CD4-positive, CD25-positive, alpha-beta regulatory T cell (primary cell): ENCODE measurements around the gene ARPC3. TPM values are rescaled to one million over a fixed set of nuclear protein-coding genes. Genes with fewer than 3 reads are reported as not detected.
A peak's percentile ranks its signal among the peaks of the same experiment; 100 is the strongest.
"Not testable (repeated sequence)": the region's sequence is repeated elsewhere in the genome, so short reads cannot be mapped to it uniquely, and the experiment has no call there.

Experiments used
- ATAC-seq, 2 donors: fragments of 150-1000 bp; cut with Tn5 transposase; one replicate each; pipeline ENCODE4 v1.10.0; 2021; ENCODE audit warnings: low read depth in 2 of 2, moderate number of reproducible peaks in 2 of 2, moderate library complexity in 1 of 2
- DNase-seq, 3 donors: peaks; one replicate each; pipeline versions ENCODE4 v3.0.0 to v3.0.0-alpha.2; 2012 to 2022; ENCODE audit warnings: mixed read lengths in 1 of 3
- H3K27ac ChIP-seq: one replicate; pipeline ENCODE4 v1.7.0; 2013; ENCODE audit warnings: mild to moderate bottlenecking, low read length; ENCODE audit not compliant: insufficient read depth, poor library complexity, severe bottlenecking
- H3K27me3 ChIP-seq: one replicate; pipeline ENCODE4 v1.7.0; 2013; ENCODE audit warnings: low read length; ENCODE audit not compliant: control insufficient read depth, insufficient read depth
- H3K36me3 ChIP-seq: one replicate; pipeline ENCODE4 v1.7.0; 2013; ENCODE audit warnings: mild to moderate bottlenecking, low read length, moderate library complexity; ENCODE audit not compliant: control insufficient read depth, insufficient read depth
- H3K4me1 ChIP-seq: 2 replicates; pipeline ENCODE4 v1.7.0; 2013; ENCODE audit warnings: mild to moderate bottlenecking, low read length; ENCODE audit not compliant: insufficient read depth, control insufficient read depth, poor library complexity, severe bottlenecking
- H3K4me3 ChIP-seq: one replicate; pipeline ENCODE4 v1.7.0; 2013; ENCODE audit warnings: low read depth, mild to moderate bottlenecking, low read length, moderate library complexity
- H3K9me3 ChIP-seq, 2 experiments: 1 replicate in 1 of 2; 2 replicates in 1 of 2; pipeline ENCODE4 v1.7.0; 2013; ENCODE audit warnings: low read length in 2 of 2, mild to moderate bottlenecking in 1 of 2, moderate library complexity in 1 of 2; ENCODE audit not compliant: control insufficient read depth in 2 of 2
- H3K27ac Mint-ChIP-seq, 3 donors: one replicate each; pipeline ENCODE4 v1.8.0; 2020 to 2022; ENCODE audit warnings: mild to moderate bottlenecking in 3 of 3, mixed read lengths in 3 of 3, moderate library complexity in 2 of 3
- H3K27me3 Mint-ChIP-seq: one replicate; pipeline ENCODE4 v1.8.0; 2022; ENCODE audit warnings: mild to moderate bottlenecking, mixed read lengths
- H3K36me3 Mint-ChIP-seq: one replicate; pipeline ENCODE4 v1.8.0; 2020; ENCODE audit warnings: mixed read lengths
- H3K4me1 Mint-ChIP-seq, 4 donors: one replicate each; pipeline ENCODE4 v1.8.0; 2020 to 2022; ENCODE audit warnings: mixed read lengths in 4 of 4, mild to moderate bottlenecking in 1 of 4
- H3K4me3 Mint-ChIP-seq, 4 donors: one replicate each; pipeline ENCODE4 v1.8.0; 2020 to 2022; ENCODE audit warnings: mild to moderate bottlenecking in 4 of 4, mixed read lengths in 4 of 4, moderate library complexity in 3 of 4
- H3K9me3 Mint-ChIP-seq, 7 donors: one replicate each; pipeline ENCODE4 v1.8.0; 2020 to 2022; ENCODE audit warnings: mixed read lengths in 7 of 7, mild to moderate bottlenecking in 3 of 7, moderate library complexity in 2 of 7
- polyA plus RNA-seq, 4 donors: library from polyadenylated mRNA; unstranded; fragments of 300-500 nt; fragmentation: Illumina TruSeq; gene quantifications; one replicate each; pipeline ENCODE4 v1.2.3, GENCODE V29; 2021
- total RNA-seq: library from RNA; stranded (reverse); gene quantifications from one replicate; pipeline ENCODE4 v1.2.3, GENCODE V29; 2022

Gene ARPC3
- total and polyA plus RNA-seq, 5 donors from 2014 or later, result 249 to 975 (median 768) TPM

GRCh38 chr12:110431957-110432587 lies 18.1 kb downstream of the ARPC3 start:
- H3K36me3 Mint-ChIP-seq, result peaks cover 15% of the 10 kb centered on the region
- peak overlapping the region in 1 of 4 donors; percentile 87 for H3K4me3 Mint-ChIP-seq
- peaks cover 0 to 7% (median 3%) of the 10 kb centered on the region in 4 donors for H3K4me1 Mint-ChIP-seq
- peaks cover 4% of the 10 kb centered on the region for H3K27me3 Mint-ChIP-seq
- peaks cover 15% of the 10 kb centered on the region for H3K36me3 ChIP-seq
- peaks cover 3% of the 10 kb centered on the region for H3K4me1 ChIP-seq
- H3K27me3 ChIP-seq, result no peaks in the 10 kb centered on the region
- no peaks in the 10 kb centered on the region for H3K9me3 ChIP-seq
- H3K4me3 ChIP-seq, result no peak overlapping the region
- DNase-seq (no peak), ATAC-seq (no peak)
- H3K27ac Mint-ChIP-seq, result peak overlapping the region in 1 of 3 donors; percentile 99
- H3K9me3 Mint-ChIP-seq, result no peaks in the 10 kb centered on the region
- peak overlapping the region; percentile 57 for H3K27ac ChIP-seq

DNA sequence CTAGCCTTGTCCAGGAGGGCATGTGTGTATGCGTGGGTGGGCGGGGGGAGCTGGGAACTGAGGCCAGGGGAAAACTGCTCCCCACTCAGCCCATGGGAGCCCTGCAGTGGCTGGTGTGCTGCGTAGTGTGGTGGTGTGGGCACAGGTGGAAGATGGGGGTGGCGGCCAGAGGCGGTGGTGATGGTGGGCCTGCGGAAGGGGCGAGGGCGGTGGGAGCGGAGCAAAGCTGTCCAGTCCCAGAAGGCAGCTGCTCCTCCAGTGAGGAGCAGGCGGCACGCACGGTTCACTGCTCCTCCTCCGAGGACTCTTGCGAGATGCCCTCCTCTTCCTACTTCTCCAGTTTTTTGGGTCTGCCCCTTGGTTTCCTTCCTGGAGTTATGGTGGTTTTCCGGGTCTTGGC lies 20.5 kb downstream of the ARPC3 start:
- H3K27ac Mint-ChIP-seq, result not testable (repeated sequence)

GRCh38 chr12:110426406-110426805 lies 23.7 kb downstream of the ARPC3 start:
- Histone ChIP-seq H3K9me3 (no peaks in the 10 kb centered on the region), H3K4me1 (peaks cover 3% of the 10 kb centered on the region), H3K27ac (no peak overlapping the region), H3K36me3 (no peaks in the 10 kb centered on the region), H3K4me3 (no peak overlapping the region), H3K27me3 (no peaks in the 10 kb centered on the region)
- ATAC-seq (no peak), DNase-seq (no peak)
- H3K9me3 Mint-ChIP-seq, result no peaks in the 10 kb centered on the region
- no peaks in the 10 kb centered on the region for H3K36me3 Mint-ChIP-seq
- H3K27me3 Mint-ChIP-seq, result peaks cover 24% of the 10 kb centered on the region
- H3K4me1 Mint-ChIP-seq, result peaks cover 0 to 4% (median 2%) of the 10 kb centered on the region in 4 donors
- H3K4me3 Mint-ChIP-seq, result no peak overlapping the region
- H3K27ac Mint-ChIP-seq, result no peak overlapping the region

More for the DNA sequence above, 20.5 kb downstream of the ARPC3 start:
- not testable (repeated sequence) for ATAC-seq, H3K4me3 Mint-ChIP-seq, H3K9me3 ChIP-seq, H3K36me3 ChIP-seq, DNase-seq, H3K4me1 ChIP-seq, H3K4me3 ChIP-seq, H3K4me1 Mint-ChIP-seq, H3K27me3 ChIP-seq, H3K36me3 Mint-ChIP-seq, H3K27ac ChIP-seq, H3K9me3 Mint-ChIP-seq
- H3K27me3 Mint-ChIP-seq, result peaks cover 11% of the 10 kb centered on the region

DNA sequence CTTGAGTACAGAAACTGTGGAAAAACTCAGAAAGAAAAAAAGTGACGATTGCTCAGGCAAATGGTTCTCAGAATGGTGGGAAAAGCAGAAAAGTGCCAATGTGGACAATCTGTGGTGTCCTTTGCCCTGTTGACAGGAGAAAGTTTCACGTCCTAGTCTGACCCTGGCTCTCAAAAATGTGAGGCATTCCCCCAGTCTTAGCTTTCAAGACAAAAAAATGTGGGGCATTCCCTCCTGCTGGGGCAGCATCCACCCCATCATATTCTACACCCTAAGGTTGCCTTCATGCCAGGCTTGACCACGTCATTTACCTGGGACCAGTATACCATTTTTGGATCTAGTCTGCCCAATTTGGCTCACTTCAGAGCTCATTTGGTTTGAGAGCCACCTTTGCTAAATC lies 25.9 kb downstream of the ARPC3 start:
- Mint-ChIP-seq H3K36me3 (no peaks in the 10 kb centered on the region), H3K9me3 (no peaks in the 10 kb centered on the region), H3K4me1 (no peaks in the 10 kb centered on the region), H3K27ac (no peak overlapping the region), H3K4me3 (no peak overlapping the region), H3K27me3 (peaks cover 31% of the 10 kb centered on the region)
- Histone ChIP-seq H3K27me3 (no peaks in the 10 kb centered on the region), H3K36me3 (no peaks in the 10 kb centered on the region), H3K4me3 (no peak overlapping the region), H3K4me1 (no peaks in the 10 kb centered on the region), H3K9me3 (no peaks in the 10 kb centered on the region), H3K27ac (no peak overlapping the region)
- ATAC-seq, result no peak
- no peak for DNase-seq

DNA sequence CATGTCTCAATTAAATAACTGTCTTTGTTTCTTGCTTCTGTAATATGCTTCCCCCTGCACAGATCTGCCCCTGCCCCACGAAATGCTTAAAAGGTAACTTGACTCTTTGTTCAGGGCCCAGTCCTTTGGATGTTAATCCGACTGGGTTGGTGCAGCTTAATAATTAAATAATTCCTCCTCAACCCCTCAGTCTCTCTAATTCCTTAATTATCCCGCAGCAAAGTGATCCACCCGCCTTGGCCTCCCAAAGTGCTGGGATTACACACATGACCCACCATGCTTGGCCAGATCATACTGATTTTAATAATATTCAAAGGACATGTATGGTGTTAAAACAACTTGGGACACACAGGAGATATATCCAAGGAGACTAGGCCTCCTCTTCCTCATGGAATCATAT lies 28.4 kb downstream of the ARPC3 start:
- no peaks in the 10 kb centered on the region for H3K9me3 Mint-ChIP-seq
- H3K4me3 Mint-ChIP-seq, result no peak overlapping the region
- no peak overlapping the region for H3K27ac Mint-ChIP-seq

DNA sequence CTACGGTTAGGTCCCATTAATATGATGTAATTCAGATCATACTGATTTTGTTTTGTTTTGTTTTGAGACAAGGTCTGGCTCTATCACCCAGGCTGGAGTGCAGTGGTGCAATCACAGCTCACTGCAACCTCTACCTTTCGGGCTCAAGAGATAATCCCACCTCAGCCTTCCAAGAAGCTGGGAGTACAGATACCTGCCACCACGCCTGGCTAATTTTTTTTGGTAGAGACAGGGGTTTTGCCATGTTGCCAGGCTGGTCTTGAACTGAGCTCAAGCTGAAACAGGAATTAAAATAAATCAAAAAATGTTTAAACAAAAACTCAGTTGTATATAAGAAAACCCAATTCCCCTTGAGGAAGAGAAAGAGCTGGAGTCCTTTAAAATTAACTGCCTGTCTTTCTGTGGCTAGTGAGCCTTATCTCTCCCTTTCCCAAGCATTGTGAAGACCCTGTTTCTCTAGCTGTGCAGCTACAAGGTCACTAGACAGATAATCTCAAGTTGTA lies 28.9 kb downstream of the ARPC3 start:
- Histone ChIP-seq H3K27me3 (no peaks in the 10 kb centered on the region), H3K4me3 (no peak overlapping the region), H3K9me3 (no peaks in the 10 kb centered on the region), H3K4me1 (no peaks in the 10 kb centered on the region), H3K36me3 (no peaks in the 10 kb centered on the region), H3K27ac (no peak overlapping the region)
- H3K36me3 Mint-ChIP-seq, result no peaks in the 10 kb centered on the region
- H3K9me3 Mint-ChIP-seq, result no peaks in the 10 kb centered on the region
- H3K27ac Mint-ChIP-seq, result no peak overlapping the region
- ATAC-seq (no peak), DNase-seq (no peak)
- no peaks in the 10 kb centered on the region for H3K4me1 Mint-ChIP-seq
- peaks cover 33% of the 10 kb centered on the region for H3K27me3 Mint-ChIP-seq
- H3K4me3 Mint-ChIP-seq, result no peak overlapping the region

More for the DNA sequence above, 28.4 kb downstream of the ARPC3 start:
- H3K4me3 ChIP-seq, result no peak overlapping the region
- no peaks in the 10 kb centered on the region for H3K9me3 ChIP-seq
- no peaks in the 10 kb centered on the region for H3K27me3 ChIP-seq
- Mint-ChIP-seq H3K27me3 (peaks cover 35% of the 10 kb centered on the region), H3K4me1 (no peaks in the 10 kb centered on the region), H3K36me3 (no peaks in the 10 kb centered on the region)
- DNase-seq (no peak), ATAC-seq (no peak)
- H3K4me1 ChIP-seq, result no peaks in the 10 kb centered on the region
- H3K27ac ChIP-seq, result no peak overlapping the region
- no peaks in the 10 kb centered on the region for H3K36me3 ChIP-seq

- not testable (repeated sequence) for H3K4me1 Mint-ChIP-seq, H3K27ac Mint-ChIP-seq, H3K27me3 ChIP-seq, H3K36me3 Mint-ChIP-seq, H3K9me3 ChIP-seq, DNase-seq, H3K4me3 Mint-ChIP-seq, H3K36me3 ChIP-seq, H3K27ac ChIP-seq, H3K4me3 ChIP-seq, H3K9me3 Mint-ChIP-seq, ATAC-seq, H3K4me1 ChIP-seq
- H3K27me3 Mint-ChIP-seq, result peaks cover 30% of the 10 kb centered on the region
Observed at GRCh38 chr12:110420644-110421043, 29.5 kb downstream of the ARPC3 start.

- H3K27me3 ChIP-seq, H3K4me3 ChIP-seq, H3K4me1 ChIP-seq, H3K4me3 Mint-ChIP-seq, H3K36me3 ChIP-seq, H3K27ac Mint-ChIP-seq, H3K9me3 ChIP-seq, ATAC-seq, H3K4me1 Mint-ChIP-seq, DNase-seq, H3K36me3 Mint-ChIP-seq, H3K9me3 Mint-ChIP-seq, H3K27ac ChIP-seq: not testable (repeated sequence)
- peaks cover 27% of the 10 kb centered on the region for H3K27me3 Mint-ChIP-seq
Observed at GRCh38 chr12:110417113-110417512, 33.0 kb downstream of the ARPC3 start.
